Measurements from ENCODE around the gene HLA-C. TPM values are rescaled to one million over a fixed set of nuclear protein-coding genes. Genes with fewer than 3 reads are reported as not detected.

HLA-C gene
- 36.3 to 55.7 TPM (median 52.6 TPM) in 5 replicates for total RNA-seq (2022; extraction: Qiagen RNA extraction; ENCODE audit: low read depth)

DNA sequence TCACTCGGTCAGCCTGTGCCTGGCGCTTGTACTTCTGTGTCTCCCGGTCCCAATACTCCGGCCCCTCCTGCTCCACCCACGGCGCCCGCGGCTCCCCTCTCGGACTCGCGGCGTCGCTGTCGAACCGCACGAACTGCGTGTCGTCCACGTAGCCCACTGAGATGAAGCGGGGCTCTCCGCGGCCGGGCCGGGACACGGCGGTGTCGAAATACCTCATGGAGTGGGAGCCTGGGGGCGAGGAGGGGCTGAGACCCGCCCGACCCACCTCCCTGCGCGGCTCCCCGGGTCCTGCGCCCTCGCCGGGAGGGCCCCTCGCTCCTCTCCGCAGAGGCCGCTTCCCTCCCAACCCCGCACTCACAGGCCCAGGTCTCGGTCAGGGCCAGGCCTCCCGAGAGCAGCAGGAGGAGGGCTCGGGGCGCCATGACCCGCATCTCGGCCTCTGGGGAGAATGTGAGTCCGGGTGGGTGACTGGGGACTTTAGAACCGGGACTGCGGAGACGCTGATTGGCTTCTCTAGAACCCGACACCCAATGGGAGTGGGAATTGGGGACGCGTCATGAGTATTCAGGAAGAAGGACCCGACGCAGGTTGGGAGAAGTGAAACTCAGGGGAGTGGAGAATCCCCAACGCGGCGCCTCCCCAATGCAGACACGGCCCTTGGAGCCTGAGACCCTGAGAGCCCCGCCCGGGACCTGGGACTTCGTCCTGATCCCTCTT lies at the start of gene HLA-C:
Gene HLA-C, minus strand, starts transcription at position 452 of the 717 bp plus-strand sequence. Its CDS starts 21 bp downstream, at position 431.

Other genes starting within 250 kb of the HLA-C start
- gene C6orf15, start 159.5 kb downstream of the HLA-C start, total RNA-seq (2022; extraction: Qiagen RNA extraction; ENCODE audit: low read depth): not detected in 5 replicates
- 3.7 to 5.9 TPM (median 4.5 TPM) in 5 replicates for gene PSORS1C1, start 157.3 kb downstream of the HLA-C start, total RNA-seq (2022; extraction: Qiagen RNA extraction; ENCODE audit: low read depth)
- 0.11 TPM in 1 of 5 replicates, not detected in the others for gene CDSN, start 151.6 kb downstream of the HLA-C start, total RNA-seq (2022; extraction: Qiagen RNA extraction; ENCODE audit: low read depth)
- gene PSORS1C2, start 133.0 kb downstream of the HLA-C start, total RNA-seq (2022; extraction: Qiagen RNA extraction; ENCODE audit: low read depth): not detected in 5 replicates
- gene CCHCR1, start 114.3 kb downstream of the HLA-C start, total RNA-seq (2022; extraction: Qiagen RNA extraction; ENCODE audit: low read depth): 6.1 to 10.1 TPM (median 7.2 TPM) in 5 replicates
- 12.6 to 17.1 TPM (median 15.9 TPM) in 5 replicates for gene TCF19, start 113.5 kb downstream of the HLA-C start, total RNA-seq (2022; extraction: Qiagen RNA extraction; ENCODE audit: low read depth)
- 7.3 to 11.6 TPM (median 9.2 TPM) in 5 replicates for gene POU5F1, start 101.4 kb downstream of the HLA-C start, total RNA-seq (2022; extraction: Qiagen RNA extraction; ENCODE audit: low read depth)
- 23.1 to 30.8 TPM (median 29.5 TPM) in 5 replicates for gene HLA-B, start 85.1 kb upstream of the HLA-C start, total RNA-seq (2022; extraction: Qiagen RNA extraction; ENCODE audit: low read depth)
- gene MICA, start 131.5 kb upstream of the HLA-C start, total RNA-seq (2022; extraction: Qiagen RNA extraction; ENCODE audit: low read depth): 27.0 to 30.6 TPM (median 27.8 TPM) in 5 replicates
- gene MICB, start 226.1 kb upstream of the HLA-C start, total RNA-seq (2022; extraction: Qiagen RNA extraction; ENCODE audit: low read depth): 5.2 to 8.6 TPM (median 7.9 TPM) in 5 replicates

Measured in A549 treated with ZK216348 at 1 μM for 4 hours (cell line).